ENCODE measurements around the gene FAM151B. TPM values are rescaled to one million over a fixed set of nuclear protein-coding genes. Genes with fewer than 3 reads are reported as not detected.

The FAM151B gene
- total and polyA plus RNA-seq, 3 donors from 2014 or later: 2.8 to 5.0 (median 2.8) TPM

GRCh38 chr5:80554646-80555045 lies 66.7 kb downstream of the FAM151B start:
- Histone ChIP-seq H3K4me3 (no peak overlapping the region), H3K36me3 (ENCODE audit: low read depth, missing control alignments) (no peaks in the 10 kb centered on the region), H3K27ac (no peak overlapping the region), H3K27me3 (no peaks in the 10 kb centered on the region), H3K4me1 (no peaks in the 10 kb centered on the region), H3K9me3 (no peaks in the 10 kb centered on the region)
- 56 to 64% methylated on average over 4 of the region's 4 CpGs for WGBS, 2 donors
- intact Hi-C loops (cut with DNase I; ENCODE audit: low total_unique reads): no loop called here
- no peak for TF ChIP-seq POLR2A (IDR thresholded peaks at IDR 0.05)
- TF ChIP-seq, protein P1, sequence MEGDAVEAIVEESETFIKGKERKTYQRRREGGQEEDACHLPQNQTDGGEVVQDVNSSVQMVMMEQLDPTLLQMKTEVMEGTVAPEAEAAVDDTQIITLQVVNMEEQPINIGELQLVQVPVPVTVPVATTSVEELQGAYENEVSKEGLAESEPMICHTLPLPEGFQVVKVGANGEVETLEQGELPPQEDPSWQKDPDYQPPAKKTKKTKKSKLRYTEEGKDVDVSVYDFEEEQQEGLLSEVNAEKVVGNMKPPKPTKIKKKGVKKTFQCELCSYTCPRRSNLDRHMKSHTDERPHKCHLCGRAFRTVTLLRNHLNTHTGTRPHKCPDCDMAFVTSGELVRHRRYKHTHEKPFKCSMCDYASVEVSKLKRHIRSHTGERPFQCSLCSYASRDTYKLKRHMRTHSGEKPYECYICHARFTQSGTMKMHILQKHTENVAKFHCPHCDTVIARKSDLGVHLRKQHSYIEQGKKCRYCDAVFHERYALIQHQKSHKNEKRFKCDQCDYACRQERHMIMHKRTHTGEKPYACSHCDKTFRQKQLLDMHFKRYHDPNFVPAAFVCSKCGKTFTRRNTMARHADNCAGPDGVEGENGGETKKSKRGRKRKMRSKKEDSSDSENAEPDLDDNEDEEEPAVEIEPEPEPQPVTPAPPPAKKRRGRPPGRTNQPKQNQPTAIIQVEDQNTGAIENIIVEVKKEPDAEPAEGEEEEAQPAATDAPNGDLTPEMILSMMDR (IDR thresholded peaks at IDR 0.05): no peak
- DNase-seq: no peak

GRCh38 chr5:80555099-80555498 lies 67.2 kb downstream of the FAM151B start:
- Histone ChIP-seq H3K9me3 (no peaks in the 10 kb centered on the region), H3K27me3 (no peaks in the 10 kb centered on the region), H3K4me1 (no peaks in the 10 kb centered on the region), H3K27ac (no peak overlapping the region), H3K36me3 (ENCODE audit: low read depth, missing control alignments) (no peaks in the 10 kb centered on the region), H3K4me3 (no peak overlapping the region)
- intact Hi-C loops (cut with DNase I; ENCODE audit: low total_unique reads): no loop called here
- 82 to 86% methylated on average over 4 of the region's 4 CpGs for WGBS, 2 donors
- DNase-seq: no peak
- TF ChIP-seq, protein P1 (IDR thresholded peaks at IDR 0.05): no peak
- no peak for TF ChIP-seq POLR2A (IDR thresholded peaks at IDR 0.05)

GRCh38 chr5:80559244-80559643 lies 71.3 kb downstream of the FAM151B start:
- Histone ChIP-seq H3K27ac (no peak overlapping the region), H3K27me3 (no peaks in the 10 kb centered on the region), H3K36me3 (ENCODE audit: low read depth, missing control alignments) (no peaks in the 10 kb centered on the region), H3K4me3 (no peak overlapping the region), H3K4me1 (no peaks in the 10 kb centered on the region), H3K9me3 (no peaks in the 10 kb centered on the region)
- WGBS, 2 donors: 87 to 96% methylated on average over 3 to 4 of the region's 4 CpGs
- intact Hi-C loops (cut with DNase I; ENCODE audit: low total_unique reads): no loop called here
- TF ChIP-seq, protein P1 (IDR thresholded peaks at IDR 0.05): no peak
- no peak for TF ChIP-seq POLR2A (IDR thresholded peaks at IDR 0.05)
- DNase-seq: no peak

GRCh38 chr5:80565330-80565729 lies 77.4 kb downstream of the FAM151B start:
- TF ChIP-seq, protein P1 (IDR thresholded peaks at IDR 0.05): no peak
- no peak for TF ChIP-seq POLR2A (IDR thresholded peaks at IDR 0.05)
- peaks cover 9% of the 10 kb centered on the region for H3K4me1 ChIP-seq
- WGBS, 2 donors: 81 to 82% methylated on average over 5 of the region's 5 CpGs
- no peaks in the 10 kb centered on the region for H3K36me3 ChIP-seq (ENCODE audit: low read depth, missing control alignments)
- no peak for DNase-seq
- H3K27me3 ChIP-seq: no peaks in the 10 kb centered on the region
- intact Hi-C loops (cut with DNase I; ENCODE audit: low total_unique reads): no loop called here
- H3K27ac ChIP-seq: no peak overlapping the region
- H3K4me3 ChIP-seq: no peak overlapping the region
- no peaks in the 10 kb centered on the region for H3K9me3 ChIP-seq

DNA sequence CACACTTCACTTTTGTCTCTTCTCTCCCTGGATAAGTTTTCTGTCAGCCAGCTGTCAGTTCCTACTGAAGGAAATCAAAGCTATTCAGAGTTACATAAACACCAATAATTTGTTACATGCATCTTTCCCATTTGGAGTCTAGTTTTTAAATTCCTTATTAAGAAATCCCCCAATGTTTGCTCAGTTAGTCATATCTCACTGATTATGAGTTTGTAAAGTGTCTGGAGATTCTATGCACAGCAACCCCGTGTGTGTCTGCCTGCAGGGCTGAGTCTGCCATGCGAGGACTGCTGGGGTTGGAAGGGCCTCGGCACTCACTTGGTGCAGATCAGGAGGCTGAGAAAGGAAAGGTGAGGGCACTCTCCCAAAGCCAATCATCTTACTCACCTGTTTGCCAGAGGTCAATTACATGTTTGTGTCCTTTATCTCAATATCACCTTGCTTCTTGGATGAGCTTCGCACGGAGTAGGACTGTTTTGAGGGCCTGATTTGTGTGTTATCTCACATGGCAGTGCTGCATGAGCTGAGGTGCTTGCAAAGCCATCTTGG lies 78.9 kb downstream of the FAM151B start:
- TF ChIP-seq, protein P1 (IDR thresholded peaks at IDR 0.05): no peak
- TF ChIP-seq POLR2A (IDR thresholded peaks at IDR 0.05): no peak

More for the DNA sequence above, 78.9 kb downstream of the FAM151B start:
- no peak for DNase-seq
- H3K27me3 ChIP-seq: no peaks in the 10 kb centered on the region
- no peak overlapping the region for H3K4me3 ChIP-seq
- H3K4me1 ChIP-seq: peaks cover 9% of the 10 kb centered on the region
- H3K9me3 ChIP-seq: no peaks in the 10 kb centered on the region
- no peaks in the 10 kb centered on the region for H3K36me3 ChIP-seq (ENCODE audit: low read depth, missing control alignments)
- intact Hi-C loops (cut with DNase I; ENCODE audit: low total_unique reads): no loop called here
- WGBS, 2 donors: 80 to 85% methylated on average over 5 of the region's 5 CpGs
- H3K27ac ChIP-seq: no peak overlapping the region

All from testis (tissue), 3 donors.